Thyroid gland (tissue), 4 donors: ENCODE measurements around the gene QPCT.

Experiments
- POLR2A ChIP-seq, 2 donors: fragments of 450-650 bp; IDR thresholded peaks; one replicate each; pipeline ENCODE4 v1.6.1; 2017; ENCODE audit warnings: antibody characterized with exemption in 2 of 2, mild to moderate bottlenecking in 2 of 2, moderate library complexity in 1 of 2
- TF ChIP-seq, protein P1 (sequence below), 6 experiments: fragments of 200-600 bp in 3 of 6; fragments of 450-650 bp in 3 of 6; sonication (generic) in 3 of 6; IDR thresholded peaks; one replicate each; pipeline ENCODE4 v1.5.1; 2016 to 2019; ENCODE audit warnings: antibody characterized with exemption in 6 of 6, mild to moderate bottlenecking in 2 of 6, inconsistent platforms in 1 of 6, moderate library complexity in 1 of 6

DNA sequence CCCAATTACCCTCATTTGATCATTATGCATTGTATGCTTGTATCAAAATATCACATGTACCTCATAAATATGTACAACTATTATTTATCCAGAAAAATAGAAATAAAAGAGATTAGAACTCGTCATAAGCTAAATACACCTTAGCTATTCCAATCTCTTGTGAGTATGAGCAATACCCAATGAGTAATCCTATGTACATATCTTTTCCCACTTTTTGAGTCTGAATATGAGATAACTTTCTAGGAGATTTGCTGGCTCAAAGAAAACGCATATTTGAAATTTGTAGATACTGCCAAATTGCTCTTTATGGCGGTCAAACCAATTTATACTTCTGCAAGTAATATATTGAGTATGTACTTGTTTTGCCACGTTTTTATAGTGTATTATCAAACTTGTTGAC, 43.9 kb upstream of the QPCT start:
- no peak for TF ChIP-seq POLR2A (IDR thresholded peaks at IDR 0.05)
- TF ChIP-seq, protein P1, sequence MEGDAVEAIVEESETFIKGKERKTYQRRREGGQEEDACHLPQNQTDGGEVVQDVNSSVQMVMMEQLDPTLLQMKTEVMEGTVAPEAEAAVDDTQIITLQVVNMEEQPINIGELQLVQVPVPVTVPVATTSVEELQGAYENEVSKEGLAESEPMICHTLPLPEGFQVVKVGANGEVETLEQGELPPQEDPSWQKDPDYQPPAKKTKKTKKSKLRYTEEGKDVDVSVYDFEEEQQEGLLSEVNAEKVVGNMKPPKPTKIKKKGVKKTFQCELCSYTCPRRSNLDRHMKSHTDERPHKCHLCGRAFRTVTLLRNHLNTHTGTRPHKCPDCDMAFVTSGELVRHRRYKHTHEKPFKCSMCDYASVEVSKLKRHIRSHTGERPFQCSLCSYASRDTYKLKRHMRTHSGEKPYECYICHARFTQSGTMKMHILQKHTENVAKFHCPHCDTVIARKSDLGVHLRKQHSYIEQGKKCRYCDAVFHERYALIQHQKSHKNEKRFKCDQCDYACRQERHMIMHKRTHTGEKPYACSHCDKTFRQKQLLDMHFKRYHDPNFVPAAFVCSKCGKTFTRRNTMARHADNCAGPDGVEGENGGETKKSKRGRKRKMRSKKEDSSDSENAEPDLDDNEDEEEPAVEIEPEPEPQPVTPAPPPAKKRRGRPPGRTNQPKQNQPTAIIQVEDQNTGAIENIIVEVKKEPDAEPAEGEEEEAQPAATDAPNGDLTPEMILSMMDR (IDR thresholded peaks at IDR 0.05): no peak
